GM19025 (cell line): Measurements from ENCODE around the gene CCDC69.
"Not testable (repeated sequence)": the region's sequence is repeated elsewhere in the genome, so short reads cannot be mapped to it uniquely, and the experiment has no call there.

Experiments
- ATAC-seq: cut with Tn5 transposase; IDR thresholded peaks from one replicate; pipeline ENCODE4 v1.9.1; 2021; ENCODE audit warnings: mild to moderate bottlenecking, low read depth, moderate library complexity; ENCODE audit not compliant: unreplicated experiment

Gene CCDC69

GRCh38 chr5:151248651-151249050 lies 24.8 kb upstream of the CCDC69 start:
- ATAC-seq = no peak

GRCh38 chr5:151245680-151246219 lies 21.9 kb upstream of the CCDC69 start:
- ATAC-seq = no peak

- no peak for ATAC-seq
Measured at GRCh38 chr5:151244206-151244605, 20.3 kb upstream of the CCDC69 start.

GRCh38 chr5:151243564-151243963 lies 19.7 kb upstream of the CCDC69 start:
- ATAC-seq = no peak

DNA sequence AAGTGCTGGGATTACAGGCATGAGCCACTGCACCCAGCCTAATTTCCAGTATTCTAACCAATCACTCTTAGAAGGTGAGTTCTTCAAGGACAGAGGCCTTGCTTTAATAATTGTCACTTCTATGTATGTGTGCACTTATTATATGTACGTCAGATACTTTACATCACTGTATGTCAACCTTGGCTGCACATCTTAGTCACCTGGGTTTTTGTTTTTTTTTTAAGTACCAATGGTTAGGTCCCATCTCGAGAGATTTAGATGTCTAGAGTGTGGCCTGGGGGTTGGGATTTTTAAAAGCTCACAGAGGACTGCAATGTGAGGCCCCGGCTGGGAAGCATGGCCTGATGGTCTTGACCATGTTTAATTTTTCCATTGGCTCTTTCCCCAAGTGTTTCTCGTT lies 19.2 kb upstream of the CCDC69 start:
- ATAC-seq = no peak

DNA sequence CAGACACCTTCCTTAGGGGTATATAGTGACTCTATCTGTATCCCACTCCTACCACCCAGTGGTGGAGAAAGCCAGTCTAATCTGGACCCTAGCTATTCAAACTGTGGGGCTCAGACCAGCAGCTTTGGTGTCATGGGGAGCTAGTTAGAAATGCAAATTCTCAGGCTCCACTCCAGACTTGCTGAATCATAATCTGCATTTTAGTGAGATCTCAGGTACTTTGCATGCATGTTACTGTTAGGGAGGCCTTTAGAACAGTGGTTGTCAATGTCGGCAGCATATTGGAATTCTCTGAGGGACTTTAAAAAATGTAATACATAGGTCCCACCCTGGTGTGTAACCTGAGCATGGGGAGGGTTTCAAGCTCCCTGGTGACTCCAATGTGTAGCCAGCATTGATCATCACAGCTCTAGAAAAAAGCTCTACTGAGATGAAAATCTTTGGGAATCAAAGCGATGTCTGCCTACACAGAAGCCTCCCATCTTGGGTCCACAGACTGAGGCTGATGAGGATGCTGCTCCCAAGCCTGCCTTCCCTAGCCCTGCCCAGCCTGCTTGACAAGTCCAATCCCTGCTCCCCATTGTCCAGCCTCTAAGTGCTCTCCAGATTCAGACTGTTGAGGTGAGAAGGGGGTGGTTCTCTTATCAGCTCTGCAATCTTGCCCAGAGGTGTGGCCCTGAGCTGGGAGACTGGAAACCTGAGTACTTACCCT lies 17.2 kb upstream of the CCDC69 start:
- ATAC-seq = no peak

DNA sequence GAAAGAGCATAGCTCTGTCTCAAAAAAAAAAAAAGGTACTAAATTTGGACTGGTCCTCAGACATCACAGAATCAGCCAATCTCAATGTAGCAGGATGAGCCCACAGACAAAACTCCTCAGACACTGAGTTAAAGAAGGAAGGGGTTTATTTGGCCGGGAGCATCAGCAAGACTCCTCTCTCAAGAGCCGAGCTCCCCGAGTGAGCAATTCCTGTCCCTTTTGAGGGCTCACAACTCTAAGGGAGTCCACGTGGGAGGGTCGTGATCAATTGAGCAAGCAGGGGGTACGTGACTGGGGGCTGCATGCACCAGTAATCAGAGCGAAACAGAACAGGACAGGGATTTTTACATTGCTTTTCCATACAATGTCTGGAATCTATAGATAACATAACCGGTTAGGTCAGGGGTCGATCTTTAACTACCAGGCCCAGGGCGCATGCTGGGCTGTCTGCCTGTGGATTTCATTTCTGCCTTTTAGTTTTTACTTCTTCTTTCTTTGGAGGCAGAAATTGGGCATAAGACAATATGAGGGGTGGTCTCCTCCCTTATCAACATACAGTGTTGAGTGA lies 16.5 kb upstream of the CCDC69 start:
- not testable (repeated sequence) for ATAC-seq

DNA sequence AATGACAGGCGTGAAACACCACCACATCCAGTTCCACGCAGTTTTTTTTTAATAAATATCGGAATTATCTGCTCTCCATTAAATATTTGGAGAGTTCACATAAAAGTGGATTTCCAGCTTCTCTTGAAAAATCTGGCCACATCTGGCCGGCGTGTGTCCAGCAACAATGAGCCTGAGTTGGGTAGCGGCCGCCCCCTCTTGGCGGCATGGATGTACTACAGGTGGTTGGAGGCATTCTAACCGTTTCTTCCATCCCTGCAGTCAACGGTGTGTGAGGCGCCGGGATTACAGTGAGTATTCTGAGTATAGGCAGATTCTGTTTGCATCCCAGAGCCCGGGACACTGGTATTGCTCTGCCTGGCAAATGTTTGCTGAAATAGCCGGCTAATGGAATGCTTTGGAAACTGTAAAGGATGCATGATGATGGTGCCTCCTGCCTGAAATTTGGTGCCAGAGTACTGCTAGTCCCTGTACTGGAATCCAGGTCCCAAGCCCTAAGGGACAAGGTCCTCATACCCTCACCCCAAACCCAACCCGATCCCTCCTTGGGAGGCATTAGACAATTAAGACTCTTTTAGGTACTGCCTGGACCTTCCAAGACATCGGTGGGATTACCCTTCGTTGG lies 15.5 kb upstream of the CCDC69 start:
- ATAC-seq = no peak

GRCh38 chr5:151238303-151238741 lies 14.4 kb upstream of the CCDC69 start:
- peak; percentile 38 for ATAC-seq

GRCh38 chr5:151237685-151238084 lies 13.8 kb upstream of the CCDC69 start:
- ATAC-seq = no peak

DNA sequence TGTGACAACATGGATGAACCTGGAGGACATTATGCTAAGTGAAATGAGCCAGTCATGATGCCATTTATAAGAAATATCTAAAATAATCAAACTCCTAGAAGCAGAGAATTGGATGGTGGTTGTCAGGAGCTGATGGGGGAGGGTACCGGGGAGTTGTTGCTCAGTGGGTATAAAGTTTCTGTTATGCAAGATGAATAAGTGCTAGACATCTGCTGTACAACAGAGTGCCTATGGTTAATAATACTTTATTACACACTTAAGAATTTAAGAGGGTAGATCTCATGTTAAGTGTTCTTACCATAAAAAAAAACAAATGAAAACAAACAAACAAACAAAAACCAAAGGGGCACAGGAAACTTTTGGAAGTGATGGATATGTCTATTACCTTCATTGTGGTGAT lies 13.0 kb upstream of the CCDC69 start:
- no peak for ATAC-seq

DNA sequence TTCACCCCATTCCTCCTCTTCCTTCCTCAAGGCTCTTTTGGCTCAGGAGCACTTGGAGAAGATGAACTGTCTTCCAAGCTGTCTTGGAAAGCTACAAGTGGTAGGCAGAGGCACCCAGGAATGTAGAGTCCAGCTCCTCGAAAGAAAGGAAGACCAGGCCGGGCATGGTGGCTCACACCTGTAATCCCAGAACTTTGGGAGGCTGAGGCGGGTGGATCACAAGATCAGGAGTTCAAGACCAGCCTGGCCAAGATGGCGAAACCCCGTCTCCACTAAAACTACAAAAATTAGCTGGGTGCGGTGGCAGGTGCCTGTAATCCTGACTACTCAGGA lies 11.3 kb upstream of the CCDC69 start:
- not testable (repeated sequence) for ATAC-seq

DNA sequence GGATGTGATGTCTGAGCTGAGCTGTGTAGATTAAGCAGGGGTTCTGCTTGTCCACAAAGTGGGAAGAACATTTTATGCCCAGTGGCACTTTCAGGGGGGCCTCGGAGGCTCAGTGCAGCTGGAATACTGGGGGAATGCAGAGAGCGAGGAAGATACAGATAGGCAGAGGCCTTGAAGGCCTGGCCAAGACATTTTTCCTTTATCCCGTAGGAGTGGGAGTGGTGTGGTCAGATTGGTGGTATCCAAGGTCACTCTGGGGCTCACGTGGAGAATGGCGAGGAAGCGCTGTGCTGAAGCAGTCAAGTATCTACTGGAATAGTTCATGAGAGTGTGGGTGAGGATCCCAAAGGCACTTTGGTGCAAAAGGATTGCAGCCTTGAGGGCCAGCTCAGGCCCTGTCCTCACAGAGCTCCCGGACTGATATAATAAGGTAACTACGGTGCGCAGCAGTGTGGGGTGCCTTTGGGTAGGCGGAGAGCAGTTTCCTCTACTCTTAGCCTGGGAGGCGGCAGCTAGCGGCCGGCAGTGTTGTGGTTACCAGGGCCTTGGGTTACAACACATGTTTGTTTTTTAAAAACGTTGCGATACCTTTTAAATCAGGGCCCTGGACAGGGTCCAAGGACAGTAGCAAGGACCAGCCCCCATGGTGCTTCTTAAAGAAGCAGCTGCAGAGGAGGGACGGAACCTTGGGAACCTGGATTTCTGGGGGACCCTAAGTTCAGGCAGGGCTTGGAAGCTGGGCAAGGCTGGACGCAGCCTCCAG lies 10.8 kb upstream of the CCDC69 start:
- peak; percentile 65 for ATAC-seq

GRCh38 chr5:151233616-151234085 lies 9.8 kb upstream of the CCDC69 start:
- peak; percentile 42 for ATAC-seq

GRCh38 chr5:151231359-151231758 lies 7.5 kb upstream of the CCDC69 start:
- no peak for ATAC-seq

DNA sequence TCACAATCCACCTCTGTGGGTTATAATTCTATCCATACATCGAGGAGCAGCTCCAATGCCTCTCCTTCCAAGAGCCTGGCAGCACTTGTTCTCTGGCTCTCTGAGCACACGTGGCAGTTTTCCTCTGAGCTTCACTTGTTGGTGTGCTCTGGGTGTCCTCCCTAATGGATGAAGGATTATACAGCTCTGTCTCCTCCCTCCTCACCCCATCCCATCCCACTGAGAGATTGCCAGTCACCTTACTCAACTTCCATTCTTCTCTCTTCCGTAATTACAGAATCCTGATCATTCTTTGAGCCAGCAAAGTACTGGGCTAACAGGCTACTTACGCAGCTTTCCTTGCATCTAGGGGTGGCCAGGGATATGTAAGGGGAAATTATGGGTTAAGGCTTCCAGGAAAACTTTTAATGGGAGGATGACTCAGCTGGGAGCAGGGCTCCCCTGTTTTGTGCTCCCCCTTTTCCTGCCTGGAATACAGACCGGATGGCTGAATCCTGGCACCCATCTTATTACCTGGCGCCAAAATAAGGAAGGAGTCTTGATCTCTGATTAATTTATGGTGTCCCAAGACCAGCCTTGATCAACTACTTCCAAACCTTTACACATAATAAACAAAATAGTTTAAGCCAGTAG lies 6.3 kb upstream of the CCDC69 start:
- ATAC-seq = no peak

DNA sequence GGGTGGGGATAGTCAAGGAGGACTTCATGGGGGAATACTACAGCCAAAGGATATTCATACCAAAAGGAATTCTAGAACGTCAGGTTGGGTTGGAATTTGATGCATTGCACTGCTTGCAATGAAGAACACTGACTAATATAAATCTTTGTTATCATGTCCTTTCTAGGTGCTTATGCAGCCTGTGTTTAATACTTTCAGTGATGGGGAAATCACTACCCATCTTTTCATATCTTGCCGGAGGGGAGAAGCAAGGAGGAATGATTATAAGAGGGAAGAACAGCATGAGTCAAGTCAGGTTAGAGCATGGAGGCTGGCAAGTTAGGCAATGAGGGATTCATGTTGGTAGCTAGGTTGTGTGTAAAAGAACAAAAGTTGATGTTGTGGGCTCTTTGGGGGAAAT lies 5.1 kb upstream of the CCDC69 start:
- ATAC-seq = no peak

DNA sequence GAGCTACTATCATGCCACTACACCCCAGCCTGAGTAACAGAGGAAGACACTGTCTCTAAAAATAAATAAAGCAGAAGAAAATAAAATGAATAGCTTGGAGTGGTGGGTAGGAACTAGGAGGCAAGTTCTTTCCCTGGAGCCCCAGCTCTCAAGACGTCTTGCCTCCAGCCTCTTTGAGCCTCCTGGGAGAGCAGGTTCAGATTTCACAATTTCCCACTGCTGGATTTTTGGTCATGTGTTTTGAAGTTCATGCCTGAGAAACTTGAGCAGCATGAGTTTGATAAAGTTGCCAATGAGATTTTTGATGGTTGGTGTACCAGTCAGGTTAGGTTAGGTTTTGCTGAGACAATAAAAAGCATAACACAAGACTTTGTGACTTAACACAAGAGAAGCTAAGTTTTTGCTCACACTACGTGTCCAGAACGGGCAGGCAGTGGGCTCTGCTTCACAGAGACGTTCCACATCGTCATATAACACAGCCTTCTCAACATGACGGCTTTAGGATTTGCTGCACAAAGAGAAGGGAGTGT lies 4.1 kb upstream of the CCDC69 start:
- ATAC-seq = no peak

DNA sequence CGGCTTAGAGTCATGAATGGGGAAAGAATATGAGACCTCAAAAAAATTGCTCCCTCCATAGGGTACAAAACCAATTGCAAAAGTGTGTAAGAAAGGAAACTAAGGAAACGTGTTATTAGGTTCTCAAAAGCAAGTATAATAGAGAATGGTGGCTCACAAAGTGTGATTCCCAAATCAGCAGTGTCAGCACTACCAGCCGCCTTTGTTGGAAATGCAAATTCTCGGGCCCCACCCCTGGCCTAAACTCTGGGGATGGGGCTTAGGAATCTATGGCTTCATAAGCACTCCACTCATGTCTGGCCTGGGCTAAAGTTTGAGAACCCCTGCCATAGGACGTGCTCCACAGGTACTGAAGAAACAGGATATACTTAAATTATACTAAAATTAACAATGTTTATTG lies 1.6 kb upstream of the CCDC69 start:
- ATAC-seq = no peak

GRCh38 chr5:151225071-151225470 lies 1.2 kb upstream of the CCDC69 start:
- no peak for ATAC-seq
